Natural killer cell (primary cell): ENCODE results near the gene TRPV2. TPM values are rescaled to one million over a fixed set of nuclear protein-coding genes. Genes with fewer than 3 reads are reported as not detected.

Experiments
- ATAC-seq, 3 donors: fragments of 150-1000 bp in 2 of 3; fragments of 200-7000 bp in 1 of 3; cut with Tn5 transposase; 1 replicate in 1 of 3; 2 replicates in 2 of 3; pipeline ENCODE4 v1.10.0; 2021; ENCODE audit warnings: mild to moderate bottlenecking in 2 of 3, moderate library complexity in 2 of 3
- DNase-seq, 2 donors: peaks; one replicate each; pipeline versions ENCODE4 v3.0.0 to v3.0.0-alpha.2; 2013 to 2021; ENCODE audit warnings: mixed read lengths in 1 of 2
- H3K27ac ChIP-seq: one replicate; pipeline ENCODE4 v1.5.1; 2013; ENCODE audit warnings: mild to moderate bottlenecking, low read length
- H3K27me3 ChIP-seq: one replicate; pipeline ENCODE4 v1.6.1; 2013; ENCODE audit warnings: low read length; ENCODE audit not compliant: control insufficient read depth, insufficient read depth
- H3K36me3 ChIP-seq: one replicate; pipeline ENCODE4 v1.6.1; 2013; ENCODE audit warnings: low read length; ENCODE audit not compliant: control insufficient read depth, insufficient read depth
- H3K4me1 ChIP-seq: one replicate; pipeline ENCODE4 v1.6.1; 2013; ENCODE audit warnings: low read length; ENCODE audit not compliant: control insufficient read depth, insufficient read depth
- H3K4me3 ChIP-seq: one replicate; pipeline ENCODE4 v1.5.1; 2013; ENCODE audit warnings: low read length
- H3K9me3 ChIP-seq: one replicate; pipeline ENCODE4 v1.6.1; 2013; ENCODE audit warnings: low read length; ENCODE audit not compliant: control insufficient read depth, insufficient read depth
- H3K27ac Mint-ChIP-seq, 2 donors: one replicate each; pipeline ENCODE4 v1.8.0; 2022; ENCODE audit warnings: mild to moderate bottlenecking in 2 of 2, mixed read lengths in 2 of 2, moderate library complexity in 1 of 2
- H3K27me3 Mint-ChIP-seq, 2 donors: one replicate each; pipeline ENCODE4 v1.8.0; 2022; ENCODE audit warnings: low read depth in 2 of 2, mixed read lengths in 2 of 2
- H3K36me3 Mint-ChIP-seq: one replicate; pipeline ENCODE4 v1.8.0; 2022; ENCODE audit warnings: mixed read lengths
- H3K4me1 Mint-ChIP-seq, 2 donors: one replicate each; pipeline ENCODE4 v1.8.0; 2022; ENCODE audit warnings: mixed read lengths in 2 of 2
- H3K4me3 Mint-ChIP-seq: one replicate; pipeline ENCODE4 v1.8.0; 2022; ENCODE audit warnings: mild to moderate bottlenecking, moderate library complexity, mixed read lengths
- H3K9me3 Mint-ChIP-seq, 2 donors: one replicate each; pipeline ENCODE4 v1.8.0; 2022; ENCODE audit warnings: mixed read lengths in 2 of 2
- CTCF ChIP-seq: fragments of 200-600 bp; IDR thresholded peaks from one replicate; pipeline ENCODE4 v1.8.0; 2022; ENCODE audit warnings: antibody characterized with exemption
- WGBS: methylation state at CpG from one replicate; pipeline ENCODE4 v1.1.7; 2013; ENCODE audit warnings: missing lambda C conversion rate; ENCODE audit not compliant: insufficient coverage; 5-methylcytosine and 5-hydroxymethylcytosine counted together
- intact Hi-C: fragments of 100-400 bp; cut with micrococcal nuclease; formaldehyde crosslinking; loops from one replicate; pipeline ENCODE4 v1.14.2; 2022
- total RNA-seq, 4 donors: library from RNA; stranded (reverse); fragments of 120-200 nt in 1 of 4; gene quantifications; one replicate each; pipeline versions ENCODE4 v1.2.3 to v1.2.4, GENCODE V29; 2013 to 2022

TRPV2 gene
- total RNA-seq, 3 donors from 2014 or later (not counting 1 experiment from before 2014, with no cell fraction given), result 138 to 163 (median 147) TPM

- intact Hi-C loops, result no loop called here
- H3K4me3 Mint-ChIP-seq, result no peak overlapping the region
- 90% methylated on average over 10 of the region's 12 CpGs for WGBS
- TF ChIP-seq CTCF, result no peak
- no peaks in the 10 kb centered on the region for H3K9me3 ChIP-seq
- H3K27ac Mint-ChIP-seq, result peak overlapping the region in 1 of 2 donors; percentile 40
- peaks cover 10 to 34% of the 10 kb centered on the region in 2 donors for H3K4me1 Mint-ChIP-seq
- H3K27me3 ChIP-seq, result no peaks in the 10 kb centered on the region
- ATAC-seq, result no peak
- no peak overlapping the region for H3K4me3 ChIP-seq
- no peak overlapping the region for H3K27ac ChIP-seq
- no peak for DNase-seq
- H3K27me3 Mint-ChIP-seq, result no peaks in the 10 kb centered on the region
- H3K9me3 Mint-ChIP-seq, result no peaks in the 10 kb centered on the region
- peaks cover 2% of the 10 kb centered on the region for H3K4me1 ChIP-seq
- peaks cover 48% of the 10 kb centered on the region for H3K36me3 ChIP-seq
- no peaks in the 10 kb centered on the region for H3K36me3 Mint-ChIP-seq
These were observed 31.1 kb downstream of the TRPV2 start for GRCh38 chr17:16446338-16446983.

- Mint-ChIP-seq H3K27ac (peak overlapping the region in 1 of 2 donors; percentile 48), H3K27me3 (no peaks in the 10 kb centered on the region), H3K36me3 (no peaks in the 10 kb centered on the region), H3K4me1 (peaks cover 0 to 27% of the 10 kb centered on the region in 2 donors), H3K9me3 (no peaks in the 10 kb centered on the region), H3K4me3 (no peak overlapping the region)
- 62% methylated on average over 8 of the region's 8 CpGs for WGBS
- ATAC-seq, result peak in 1 of 3 donors; percentile 19
- no peak overlapping the region for H3K4me3 ChIP-seq
- H3K27me3 ChIP-seq, result no peaks in the 10 kb centered on the region
- no peaks in the 10 kb centered on the region for H3K9me3 ChIP-seq
- intact Hi-C loops, result no loop called here
- H3K27ac ChIP-seq, result no peak overlapping the region
- no peak for DNase-seq
- TF ChIP-seq CTCF, result no peak
- peaks cover 36% of the 10 kb centered on the region for H3K36me3 ChIP-seq
- no peaks in the 10 kb centered on the region for H3K4me1 ChIP-seq
These were observed 32.3 kb downstream of the TRPV2 start for GRCh38 chr17:16447676-16448075.

GRCh38 chr17:16448490-16448889, 33.1 kb downstream of the TRPV2 start:
- ATAC-seq, result no peak
- WGBS, result 93% methylated on average over 6 of the region's 6 CpGs
- Mint-ChIP-seq H3K36me3 (no peaks in the 10 kb centered on the region), H3K27ac (no peak overlapping the region), H3K27me3 (no peaks in the 10 kb centered on the region), H3K4me3 (no peak overlapping the region), H3K9me3 (no peaks in the 10 kb centered on the region), H3K4me1 (peaks cover 3 to 26% of the 10 kb centered on the region in 2 donors)
- TF ChIP-seq CTCF, result no peak
- Histone ChIP-seq H3K4me3 (no peak overlapping the region), H3K27ac (no peak overlapping the region), H3K27me3 (no peaks in the 10 kb centered on the region), H3K9me3 (no peaks in the 10 kb centered on the region), H3K36me3 (peaks cover 29% of the 10 kb centered on the region), H3K4me1 (no peaks in the 10 kb centered on the region)
- intact Hi-C loops, result no loop called here
- DNase-seq, result no peak

GRCh38 chr17:16449121-16449570, 33.8 kb downstream of the TRPV2 start:
- 77% methylated on average over 11 of the region's 11 CpGs for WGBS
- Mint-ChIP-seq H3K27me3 (no peaks in the 10 kb centered on the region), H3K4me3 (no peak overlapping the region), H3K9me3 (no peaks in the 10 kb centered on the region), H3K4me1 (peaks cover 7 to 27% of the 10 kb centered on the region in 2 donors), H3K27ac (no peak overlapping the region), H3K36me3 (no peaks in the 10 kb centered on the region)
- Histone ChIP-seq H3K9me3 (no peaks in the 10 kb centered on the region), H3K4me1 (no peaks in the 10 kb centered on the region), H3K27me3 (no peaks in the 10 kb centered on the region), H3K36me3 (peaks cover 23% of the 10 kb centered on the region), H3K27ac (no peak overlapping the region), H3K4me3 (no peak overlapping the region)
- no peak for TF ChIP-seq CTCF
- no peak for DNase-seq
- no peak for ATAC-seq
- intact Hi-C loops, result no loop called here
